HG02938 (cell line): ENCODE measurements around the gene PTPRN2.
"Not testable (repeated sequence)": the region's sequence is repeated elsewhere in the genome, so short reads cannot be mapped to it uniquely, and the experiment has no call there.

Experiments used
- ATAC-seq: cut with Tn5 transposase; IDR thresholded peaks from one replicate; pipeline ENCODE4 v1.9.1; 2021; ENCODE audit warnings: mild to moderate bottlenecking, moderate library complexity; ENCODE audit not compliant: unreplicated experiment

Gene PTPRN2

DNA sequence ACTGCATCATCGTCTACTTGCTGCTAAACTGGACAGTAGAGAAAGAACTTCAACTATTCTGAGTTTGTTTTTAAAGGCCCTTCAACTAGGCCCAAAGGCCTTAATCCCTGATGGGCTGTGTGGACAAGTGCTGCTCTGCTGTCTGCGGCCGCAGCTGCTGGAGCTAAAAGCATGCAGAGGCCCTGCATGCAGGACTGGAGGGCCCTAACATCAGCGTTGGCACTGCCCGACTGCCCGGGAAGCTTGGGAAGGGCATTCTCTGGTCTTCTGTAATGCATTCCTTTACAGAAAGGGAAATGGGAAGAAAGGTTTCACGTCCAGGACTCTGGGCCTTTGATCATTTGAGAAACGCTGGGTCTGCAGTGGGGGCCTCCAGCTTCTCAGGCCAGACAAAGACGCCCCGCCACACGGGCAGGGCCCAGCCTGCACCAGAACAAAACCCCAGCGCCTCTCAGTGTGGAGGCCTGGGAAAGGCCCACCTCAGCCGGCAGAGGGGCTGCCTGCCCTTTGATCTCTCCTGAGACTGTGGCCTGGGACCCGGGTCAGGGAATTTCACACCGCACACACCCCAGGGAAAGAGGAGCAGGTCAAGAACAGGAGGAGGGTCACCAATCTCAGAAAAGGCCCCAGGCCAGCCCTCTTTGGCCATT is 1021.5 kb downstream of the PTPRN2 start:
- ATAC-seq: no peak

DNA sequence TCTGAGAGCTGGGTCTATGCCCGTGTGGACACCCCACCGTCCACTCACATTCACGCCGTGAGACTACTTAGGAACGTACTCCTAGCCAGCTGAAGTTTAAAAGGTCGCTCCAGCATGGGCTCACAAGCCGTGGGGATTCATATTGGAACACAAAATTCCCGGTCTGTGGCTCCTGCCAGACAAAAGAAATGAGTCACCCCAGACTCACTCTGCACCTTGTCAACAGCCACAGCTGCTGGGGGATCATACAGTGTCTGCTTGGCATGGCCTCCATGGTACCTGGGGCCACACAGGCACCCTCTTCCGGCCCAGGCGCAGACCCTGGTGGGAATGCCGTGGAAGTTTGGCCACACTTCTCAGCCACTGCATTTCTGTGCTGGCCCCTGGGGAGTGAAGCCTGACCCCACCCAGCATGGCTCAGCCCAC is 1022.4 kb downstream of the PTPRN2 start:
- ATAC-seq: no peak

DNA sequence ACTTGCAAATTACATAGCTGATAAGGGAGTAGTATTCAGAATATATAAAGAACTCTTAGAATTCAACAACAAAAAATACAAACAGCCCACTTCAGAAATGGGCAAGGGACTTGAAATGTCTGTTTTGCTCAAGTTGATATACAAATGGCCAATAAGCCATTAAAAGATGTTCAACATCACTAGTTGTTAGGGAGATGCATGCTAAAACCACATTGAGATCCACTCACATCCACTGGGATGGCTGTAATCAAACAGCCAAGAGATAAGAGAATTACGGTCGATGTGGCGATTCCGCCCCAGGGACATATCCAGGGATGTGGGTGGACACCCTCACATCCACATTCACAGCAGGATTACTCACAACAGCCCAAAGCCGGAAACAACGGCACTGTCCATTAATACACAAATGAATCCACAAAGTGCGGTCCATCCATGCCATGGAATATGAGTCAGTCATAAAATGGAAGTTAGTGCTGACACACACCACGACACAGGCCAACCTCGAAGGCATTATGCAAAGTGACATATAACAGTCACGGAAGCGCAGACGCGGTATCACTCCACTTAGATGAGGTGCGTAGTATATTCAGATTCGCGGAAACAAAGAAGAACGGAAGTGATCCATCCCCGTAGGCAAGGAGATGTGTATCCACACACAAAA is 1023.0 kb downstream of the PTPRN2 start:
- no peak for ATAC-seq

DNA sequence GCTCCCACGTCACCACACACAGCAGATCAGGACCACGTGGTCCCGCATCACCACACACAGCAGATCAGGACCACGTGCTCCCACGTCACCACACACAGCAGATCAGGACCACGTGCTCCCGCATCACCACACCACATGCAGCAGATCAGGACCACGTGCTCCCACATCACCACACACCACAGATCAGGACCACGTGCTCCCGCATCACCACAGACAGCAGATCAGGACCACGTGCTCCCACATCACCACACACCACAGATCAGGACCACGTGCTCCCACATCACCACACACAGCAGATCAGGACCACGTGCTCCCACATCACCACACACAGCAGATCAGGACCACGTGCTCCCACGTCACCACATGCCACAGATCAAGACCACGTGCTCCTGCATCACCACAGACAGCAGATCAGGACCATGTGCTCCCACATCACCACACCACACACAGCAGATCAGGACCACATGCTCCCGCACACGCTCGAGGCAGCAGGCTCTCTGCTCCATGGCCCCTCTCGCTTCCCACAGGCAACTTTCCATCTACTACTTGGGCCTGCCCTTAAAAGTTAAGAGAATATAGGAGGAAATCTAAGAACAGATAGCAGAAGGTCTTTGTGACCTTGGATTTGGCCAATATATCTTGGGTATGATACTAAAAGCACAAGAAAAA is 1024.0 kb downstream of the PTPRN2 start:
- ATAC-seq: not testable (repeated sequence)

DNA sequence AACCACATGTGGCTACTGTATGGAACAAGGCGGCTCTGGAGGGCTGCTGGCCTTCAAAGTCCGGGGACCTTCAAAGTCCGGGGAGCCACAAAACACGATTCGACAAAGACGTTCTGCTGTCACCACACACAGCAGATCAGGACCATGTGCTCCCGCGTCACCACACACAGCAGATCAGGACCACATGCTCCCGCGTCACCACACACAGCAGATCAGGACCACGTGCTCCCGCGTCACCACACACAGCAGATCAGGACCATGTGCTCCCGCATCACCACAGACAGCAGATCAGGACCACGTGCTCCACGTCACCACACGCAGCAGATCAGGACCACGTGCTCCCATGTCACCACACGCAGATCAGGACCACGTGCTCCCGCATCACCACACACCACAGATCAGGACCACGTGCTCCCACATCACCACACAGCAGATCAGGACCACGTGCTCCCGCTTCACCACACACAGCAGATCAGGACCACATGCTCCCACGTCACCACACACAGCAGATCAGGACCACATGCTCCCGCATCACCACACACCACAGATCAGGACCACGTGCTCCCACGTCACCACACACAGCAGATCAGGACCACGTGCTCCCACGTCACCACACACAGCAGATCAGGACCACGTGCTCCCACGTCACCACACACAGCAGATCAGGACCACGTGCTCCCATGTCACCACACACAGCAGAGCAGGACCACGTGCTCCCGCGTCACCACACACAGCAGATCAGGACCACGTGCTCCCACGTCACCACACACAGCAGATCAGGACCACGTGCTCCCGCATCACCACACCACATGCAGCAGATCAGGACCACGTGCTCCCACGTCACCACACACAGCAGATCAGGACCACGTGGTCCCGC is 1024.9 kb downstream of the PTPRN2 start:
- ATAC-seq: not testable (repeated sequence)

DNA sequence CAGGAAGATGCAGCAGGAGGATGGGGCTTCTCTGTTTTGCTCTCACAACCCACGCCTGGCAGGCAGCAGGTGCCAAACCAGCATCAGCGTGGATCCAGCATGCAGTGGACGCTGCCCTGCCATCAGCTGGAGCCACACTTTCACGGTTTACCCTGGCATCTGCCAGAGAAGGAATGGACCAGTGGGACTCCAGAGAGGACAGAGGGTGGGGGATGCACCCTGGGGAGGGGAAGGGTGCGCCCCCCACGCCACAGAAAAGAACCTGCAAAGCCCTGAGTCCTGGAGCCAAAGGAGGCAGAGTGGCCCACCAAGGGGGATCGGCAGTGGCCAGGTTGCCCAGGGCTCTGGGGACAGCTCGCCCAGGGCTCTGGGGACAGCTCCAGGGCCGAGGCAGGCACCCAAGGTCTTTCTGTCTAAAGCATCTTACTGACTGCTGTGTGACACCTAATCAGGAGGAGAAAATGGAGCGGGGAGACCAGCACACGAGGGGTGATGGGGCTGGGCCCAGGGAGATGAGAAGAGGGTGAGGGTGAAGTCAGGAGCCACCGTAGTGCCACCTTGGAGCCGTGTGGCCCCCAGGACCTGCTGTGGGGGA is 1025.7 kb downstream of the PTPRN2 start:
- no peak for ATAC-seq

DNA sequence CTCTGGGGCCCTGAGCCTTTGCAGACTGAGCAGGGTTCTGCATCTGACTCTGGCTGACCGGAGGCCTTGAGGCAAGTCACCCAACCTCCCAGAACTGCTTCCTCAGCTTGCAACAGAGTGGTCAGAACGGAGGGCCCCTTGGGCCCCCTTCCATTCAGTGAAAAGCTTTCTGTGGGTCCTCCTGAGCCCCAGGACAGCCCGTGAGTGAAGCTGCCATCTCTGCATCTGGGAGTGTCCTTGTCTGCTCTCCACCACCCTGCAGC is 1026.2 kb downstream of the PTPRN2 start:
- no peak for ATAC-seq

DNA sequence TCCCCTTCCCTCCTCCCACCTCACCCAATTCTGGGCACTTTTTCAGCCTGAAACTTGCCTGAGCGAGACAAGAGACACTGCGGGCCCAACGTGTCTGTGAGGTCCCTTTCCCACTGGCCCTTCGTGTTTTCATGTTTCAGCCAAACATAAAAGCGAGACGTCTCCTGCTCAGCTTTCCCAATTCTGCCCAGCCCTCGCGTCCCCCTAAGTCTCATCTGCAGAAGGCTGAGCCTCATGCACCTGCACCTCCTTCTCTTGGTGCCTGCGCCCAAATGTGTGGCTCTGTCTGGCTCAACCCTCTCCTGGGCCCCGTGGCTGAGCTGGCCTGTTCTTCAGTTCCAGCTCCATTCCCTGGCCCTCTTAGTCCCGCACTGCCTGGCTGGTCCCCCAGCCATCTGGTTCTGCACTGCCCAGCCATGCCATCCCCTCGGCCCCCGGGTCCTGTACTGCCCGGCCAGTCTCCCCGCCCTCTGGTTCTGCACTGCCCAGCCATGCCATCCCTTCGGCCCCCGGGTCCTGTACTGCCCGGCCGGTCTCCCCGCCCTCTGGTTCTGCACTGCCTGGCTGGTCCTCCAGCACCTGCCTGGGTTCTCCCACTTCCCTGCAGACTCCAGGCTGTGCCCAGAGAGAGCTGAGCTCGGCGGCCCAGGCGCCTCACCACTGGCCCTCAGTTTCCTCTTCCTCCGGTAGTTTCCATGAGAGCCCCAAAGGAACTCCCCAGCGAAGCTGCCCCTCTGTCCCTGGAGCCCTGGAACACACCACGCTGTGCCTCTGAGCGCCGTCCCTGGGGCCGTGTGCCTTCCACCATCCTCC is 1026.7 kb downstream of the PTPRN2 start:
- ATAC-seq: no peak

DNA sequence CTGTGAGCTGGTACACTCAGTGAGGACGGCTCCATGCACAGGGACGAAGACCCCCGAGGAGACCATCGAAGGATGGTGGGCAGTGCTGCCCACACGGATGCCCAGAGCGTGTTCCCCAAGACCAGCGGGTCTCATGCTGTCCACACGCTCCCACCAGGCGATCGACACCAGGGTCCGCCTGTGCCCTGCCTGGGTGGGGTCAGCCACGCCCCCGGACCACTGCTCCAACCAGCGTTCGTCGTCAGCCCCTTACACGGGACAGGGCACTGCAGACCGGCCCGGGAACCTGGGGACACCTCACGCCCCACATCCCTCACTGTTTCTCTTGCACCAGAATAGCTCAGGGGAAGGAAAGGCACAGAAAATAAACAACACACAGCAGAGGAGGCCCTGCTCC is 1027.4 kb downstream of the PTPRN2 start:
- ATAC-seq: no peak

DNA sequence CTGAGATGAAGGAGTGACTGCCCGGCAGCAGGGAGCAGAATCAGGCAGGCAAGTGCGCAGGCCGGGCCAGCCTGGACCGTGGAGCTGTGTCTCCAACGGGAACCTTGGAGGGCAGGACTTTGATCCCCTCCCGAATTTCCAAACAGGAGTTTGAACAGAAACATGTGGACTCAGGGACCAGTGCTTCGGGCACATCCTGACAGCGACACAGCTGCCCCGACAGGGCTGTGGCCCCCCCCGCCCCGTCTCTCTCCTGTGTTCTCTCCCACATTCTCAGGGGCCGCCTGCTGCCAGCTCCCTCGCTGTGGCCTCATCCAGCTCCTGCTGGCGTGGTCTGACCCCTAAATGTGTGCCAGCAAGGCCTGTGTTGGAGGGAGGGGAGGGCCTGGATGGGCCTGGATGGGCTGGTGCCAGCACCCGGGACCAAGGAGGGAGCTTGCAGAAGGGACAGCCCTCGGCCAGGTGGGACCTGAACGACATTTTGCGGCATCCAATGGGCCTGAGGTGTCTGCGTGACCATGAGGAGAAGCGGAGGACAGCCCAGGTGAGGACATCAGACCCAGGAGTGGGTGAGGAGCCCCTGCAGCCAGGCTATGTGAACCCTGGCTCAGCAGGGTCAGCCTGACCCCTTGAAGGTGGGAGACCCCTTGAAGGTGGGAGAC is 1027.9 kb downstream of the PTPRN2 start:
- ATAC-seq: no peak

DNA sequence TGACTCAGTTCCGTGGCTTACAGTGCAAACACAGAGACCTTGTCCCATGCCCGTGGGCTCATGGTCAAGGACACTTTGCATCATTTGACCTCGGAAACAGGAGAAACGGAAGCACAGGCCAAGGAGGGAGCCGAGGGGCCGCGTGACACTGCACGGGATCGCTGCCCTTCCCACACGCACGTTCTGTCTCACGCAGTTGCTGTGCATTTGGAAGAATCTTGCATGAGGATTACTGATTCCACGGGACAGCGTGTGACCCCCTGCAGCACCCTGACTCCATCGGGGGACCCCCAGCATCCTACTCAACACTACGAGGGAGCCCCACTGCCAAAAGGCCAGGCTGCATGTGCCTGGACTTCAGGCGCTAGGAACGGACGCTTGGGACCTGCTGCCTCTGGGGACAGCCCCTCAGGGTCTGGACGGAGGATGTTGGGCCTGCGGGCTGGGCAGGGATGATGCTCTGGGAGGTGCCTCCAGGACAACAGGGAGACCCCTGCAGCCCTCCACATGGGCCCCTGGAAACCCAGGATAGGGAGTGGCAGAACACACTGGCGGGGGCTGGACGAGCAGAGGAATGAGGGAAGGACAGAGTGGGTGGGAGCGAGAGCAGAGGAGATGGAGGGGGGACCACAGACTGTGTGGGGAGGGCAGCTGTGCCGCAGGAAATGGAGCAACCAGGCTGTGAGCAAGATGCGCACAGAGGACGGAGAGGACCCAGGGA is 1028.6 kb downstream of the PTPRN2 start:
- no peak for ATAC-seq

DNA sequence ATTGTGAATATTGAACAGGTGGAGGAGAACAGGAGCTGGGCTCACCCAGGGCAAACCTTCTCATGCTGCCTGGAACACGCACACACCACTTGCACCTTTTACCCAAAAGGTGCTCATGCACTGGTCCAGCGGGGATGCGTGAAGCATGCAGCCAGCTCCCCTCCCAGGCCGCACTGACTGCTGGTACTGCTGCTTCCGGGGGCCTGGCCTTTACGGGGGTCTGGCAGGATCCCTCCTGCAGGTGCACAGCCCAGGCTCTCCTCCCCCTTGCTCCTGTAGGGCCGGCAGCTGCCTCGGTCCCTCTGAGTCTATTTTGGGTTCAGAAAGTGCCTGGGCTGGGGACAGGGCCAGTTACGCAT is 1029.1 kb downstream of the PTPRN2 start:
- ATAC-seq: no peak

DNA sequence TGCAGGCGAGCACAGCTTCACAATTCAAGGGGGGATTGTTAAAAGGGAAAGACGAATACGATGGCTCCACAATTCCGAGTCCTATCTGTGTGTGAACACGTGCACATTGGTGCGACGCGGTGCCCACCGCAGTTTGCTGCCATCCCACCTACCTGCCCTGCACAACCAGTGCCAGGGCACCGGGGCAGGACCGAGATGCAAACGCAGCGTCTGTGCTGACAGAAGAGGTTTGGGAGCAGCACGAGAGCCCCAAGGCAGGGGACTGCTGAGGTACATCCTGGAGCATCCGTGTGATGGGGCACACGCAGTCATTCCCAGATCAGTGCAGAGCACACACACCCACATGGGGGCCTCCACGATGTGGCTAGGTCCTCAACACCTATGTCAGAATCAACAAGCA is 1029.6 kb downstream of the PTPRN2 start:
- ATAC-seq: no peak

DNA sequence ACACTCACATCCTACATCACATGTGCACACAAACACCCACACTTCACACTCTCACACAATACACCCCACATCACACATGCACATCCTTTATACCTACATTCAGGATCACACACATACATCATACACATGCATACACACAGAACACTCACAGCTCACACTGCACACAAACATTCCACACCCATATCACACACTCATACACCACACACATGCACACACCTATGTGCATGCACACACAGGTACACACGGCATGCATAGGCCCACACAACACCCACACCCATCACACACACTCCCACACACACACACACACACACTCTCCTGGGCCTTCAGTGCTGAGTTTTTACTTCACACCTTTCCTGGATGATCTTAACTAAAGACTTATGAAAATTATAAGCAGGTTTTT is 1030.4 kb downstream of the PTPRN2 start:
- no peak for ATAC-seq

DNA sequence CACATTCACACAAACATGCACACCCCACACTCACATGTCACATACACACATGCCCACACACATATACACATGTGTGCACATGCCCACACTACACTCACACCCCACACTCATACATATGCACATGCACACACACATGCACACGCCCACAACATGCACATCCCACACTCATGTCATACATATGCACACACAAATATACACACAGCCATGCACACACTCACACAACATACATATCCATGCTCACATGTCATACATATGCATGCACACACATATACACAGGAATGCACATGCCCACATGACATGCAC is 1031.0 kb downstream of the PTPRN2 start:
- no peak for ATAC-seq

DNA sequence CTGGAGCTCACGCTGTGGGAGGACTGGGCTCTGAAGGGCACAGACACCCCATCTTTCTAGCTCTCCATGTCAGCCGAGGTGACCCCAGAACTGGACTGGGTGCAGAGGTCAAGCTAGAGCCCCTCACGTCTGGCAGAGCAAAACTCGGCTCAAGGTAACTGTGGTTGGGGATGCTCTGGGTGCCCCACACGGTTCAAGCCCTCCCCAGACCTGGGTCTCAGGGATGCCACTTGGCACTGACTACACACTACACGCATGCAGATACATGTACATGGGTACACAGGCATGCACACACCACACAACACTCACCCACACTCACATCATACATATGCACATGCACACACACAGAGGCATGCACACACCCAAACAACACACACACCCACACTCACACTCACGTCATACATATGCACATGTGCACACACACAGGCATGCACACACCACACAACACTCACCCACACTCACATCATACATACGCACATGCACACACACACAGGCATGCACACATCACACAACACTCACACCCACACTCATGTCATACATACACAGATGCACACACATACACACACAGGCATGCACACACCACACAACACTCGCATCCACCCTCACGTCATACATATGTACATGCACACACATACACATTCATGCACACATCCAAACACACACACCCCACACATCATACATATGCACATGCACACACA is 1031.5 kb downstream of the PTPRN2 start:
- no peak for ATAC-seq

DNA sequence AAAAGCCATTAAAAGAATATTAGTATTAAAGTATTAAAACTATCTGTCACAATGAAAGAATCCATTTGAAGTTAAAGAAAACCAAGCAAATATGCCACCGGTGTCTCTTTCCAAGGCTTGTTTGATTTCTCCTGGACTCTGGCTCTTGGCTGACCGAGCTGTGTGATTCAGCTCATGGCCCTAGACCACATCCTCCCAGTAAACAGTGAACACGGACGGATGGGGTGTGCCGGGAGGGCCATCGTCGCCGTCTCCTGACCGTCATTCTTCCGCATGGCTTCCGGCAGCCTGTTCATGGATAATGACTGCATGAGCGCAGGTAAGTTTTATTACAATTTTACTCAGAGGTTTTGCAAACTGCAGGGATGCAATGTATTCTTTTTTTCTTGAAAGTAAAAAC is 1032.3 kb downstream of the PTPRN2 start:
- no peak for ATAC-seq

DNA sequence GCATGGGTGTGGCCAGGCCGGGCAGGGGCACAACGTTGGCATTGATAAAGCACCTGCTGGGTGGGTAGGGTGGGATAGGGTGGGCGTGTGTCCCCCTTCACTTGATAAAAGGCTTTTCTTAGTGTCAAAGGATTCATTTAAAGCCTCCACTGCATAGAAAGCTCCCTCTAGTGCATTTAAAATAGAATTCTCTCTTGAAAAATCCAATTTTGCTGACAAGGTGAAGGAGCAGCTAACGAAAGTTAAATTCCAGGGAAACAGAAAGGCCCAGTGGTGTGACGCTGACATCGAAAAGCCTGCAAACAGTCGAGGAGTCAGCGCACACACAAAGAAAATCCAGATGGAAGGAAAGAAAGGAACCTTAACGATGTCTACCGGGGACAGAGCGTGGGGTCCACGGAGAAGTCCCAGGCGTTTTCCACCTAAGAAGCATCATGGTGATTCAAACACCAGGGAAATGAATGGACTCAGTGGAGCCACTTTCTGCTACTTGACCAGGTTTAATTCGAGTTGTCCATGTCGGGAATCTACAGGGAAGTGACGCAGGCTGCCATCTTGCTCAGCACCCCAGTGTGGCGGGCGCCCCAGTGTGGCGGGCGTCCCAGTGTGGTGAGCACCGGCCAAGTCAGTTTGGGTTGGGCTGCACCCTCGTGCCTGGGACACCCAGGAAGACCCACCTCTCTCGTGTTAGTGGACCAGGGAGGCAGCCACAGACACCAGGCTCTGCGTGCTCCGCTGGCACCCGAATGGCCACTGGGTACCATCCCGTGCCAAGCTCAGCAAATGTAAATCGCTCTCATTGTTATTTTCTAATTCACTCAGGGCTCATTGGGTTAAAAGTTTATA is 1033.0 kb downstream of the PTPRN2 start:
- no peak for ATAC-seq
